HG03135 (cell line): ENCODE data around the gene TAF11.
"Not testable (repeated sequence)": the region's sequence is repeated elsewhere in the genome, so short reads cannot be mapped to it uniquely, and the experiment has no call there.

Source experiments
- ATAC-seq: cut with Tn5 transposase; IDR thresholded peaks from one replicate; pipeline ENCODE4 v1.9.1; 2021; ENCODE audit warnings: mild to moderate bottlenecking, moderate library complexity; ENCODE audit not compliant: unreplicated experiment

Gene TAF11

DNA sequence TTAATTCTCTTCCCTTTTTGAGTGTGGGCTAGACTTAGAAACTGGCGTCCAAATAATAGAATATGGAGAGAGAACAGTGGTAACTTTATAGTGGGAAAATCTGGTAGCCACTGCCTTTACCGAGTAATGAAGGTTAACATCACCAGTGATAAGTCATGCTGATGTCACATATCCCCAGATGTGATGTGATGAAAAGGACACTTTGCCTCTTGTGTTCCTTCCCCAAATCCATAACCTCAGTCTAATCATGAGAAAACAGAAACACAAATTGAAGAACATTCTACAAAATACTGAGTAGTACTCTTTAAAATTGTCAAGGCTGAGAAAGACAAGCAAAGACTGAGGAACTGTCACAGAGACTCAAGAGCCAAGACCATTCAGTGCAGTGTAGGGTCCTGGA lies 19.0 kb upstream of the TAF11 start:
- no peak for ATAC-seq

GRCh38 chr6:34904990-34905613 lies 17.3 kb upstream of the TAF11 start:
- no peak for ATAC-seq

DNA sequence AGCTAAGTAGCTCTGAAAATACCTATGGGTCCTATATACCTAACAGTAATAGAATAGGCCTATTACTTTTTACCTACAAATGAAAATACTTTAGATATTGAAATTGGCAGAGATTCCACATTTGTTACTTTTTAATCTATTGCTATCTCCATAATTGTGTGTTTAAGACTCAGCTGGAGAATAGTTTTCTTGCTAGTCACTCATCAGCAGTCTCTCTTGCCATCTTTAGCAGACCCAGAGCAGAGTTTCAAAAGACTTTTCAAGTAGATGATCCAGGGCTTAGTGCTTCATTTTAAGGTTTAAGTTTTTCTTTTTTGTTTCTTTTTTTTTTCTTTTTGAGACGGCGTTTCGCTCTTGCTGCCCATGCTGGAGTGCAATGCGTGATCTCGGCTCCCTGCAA lies 14.1 kb upstream of the TAF11 start:
- no peak for ATAC-seq

- ATAC-seq, result no peak
Measured at GRCh38 chr6:34900321-34901031, 12.6 kb upstream of the TAF11 start.

DNA sequence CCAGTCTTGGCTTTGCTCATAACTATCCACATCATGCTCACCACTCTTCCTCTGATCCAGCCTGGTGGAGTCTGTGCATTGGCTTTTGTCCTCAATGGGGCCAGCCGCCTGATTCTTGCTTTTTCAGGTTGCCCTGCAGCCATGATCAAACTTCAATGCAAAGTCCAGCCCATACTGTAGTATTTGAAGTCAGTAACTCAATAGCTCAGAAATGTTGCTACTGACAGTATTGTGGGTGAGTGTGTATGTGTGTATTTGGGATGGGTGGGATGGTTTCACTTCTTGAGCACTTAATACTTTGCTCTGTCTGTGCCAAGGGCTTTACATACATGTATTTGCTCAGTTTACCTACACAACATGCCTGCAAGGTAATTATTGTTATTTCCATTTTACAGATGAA lies 11.9 kb upstream of the TAF11 start:
- not testable (repeated sequence) for ATAC-seq

GRCh38 chr6:34897716-34898115 lies 9.9 kb upstream of the TAF11 start:
- no peak for ATAC-seq

GRCh38 chr6:34897130-34897529 lies 9.3 kb upstream of the TAF11 start:
- ATAC-seq, result no peak

GRCh38 chr6:34894693-34895092 lies 6.9 kb upstream of the TAF11 start:
- no peak for ATAC-seq

- ATAC-seq, result no peak
Measured at GRCh38 chr6:34891296-34891695, 3.5 kb upstream of the TAF11 start.

DNA sequence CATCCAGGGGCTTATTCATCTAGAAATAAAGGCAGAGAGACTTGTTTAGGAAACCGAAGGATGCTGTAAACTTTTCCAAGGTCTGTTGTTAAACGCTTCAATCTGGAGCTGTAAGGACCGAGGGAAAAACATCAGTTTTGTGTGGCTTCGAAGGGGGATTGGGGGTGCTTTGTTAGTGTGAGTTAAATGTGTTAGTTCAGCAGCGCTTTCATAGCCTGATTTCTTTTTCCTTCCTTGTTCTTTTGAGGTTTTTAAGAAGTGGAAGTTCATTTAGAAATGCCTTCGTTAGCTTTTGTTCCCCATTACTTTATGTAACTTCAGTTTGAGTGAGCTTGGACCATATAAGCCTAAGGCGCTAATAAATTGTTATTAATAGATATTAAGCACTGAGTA lies 2.7 kb upstream of the TAF11 start:
- ATAC-seq, result no peak

- ATAC-seq, result no peak
Measured at GRCh38 chr6:34888874-34889555, 1.2 kb upstream of the TAF11 start, which contains the start of gene ANKS1A. ANKS1A (plus strand) TSS chr6:34889255; CDS start chr6:34889403, 148 bp downstream.

- ATAC-seq, result no peak
Measured at GRCh38 chr6:34888514-34888856, 643 bp upstream of the TAF11 start.

DNA sequence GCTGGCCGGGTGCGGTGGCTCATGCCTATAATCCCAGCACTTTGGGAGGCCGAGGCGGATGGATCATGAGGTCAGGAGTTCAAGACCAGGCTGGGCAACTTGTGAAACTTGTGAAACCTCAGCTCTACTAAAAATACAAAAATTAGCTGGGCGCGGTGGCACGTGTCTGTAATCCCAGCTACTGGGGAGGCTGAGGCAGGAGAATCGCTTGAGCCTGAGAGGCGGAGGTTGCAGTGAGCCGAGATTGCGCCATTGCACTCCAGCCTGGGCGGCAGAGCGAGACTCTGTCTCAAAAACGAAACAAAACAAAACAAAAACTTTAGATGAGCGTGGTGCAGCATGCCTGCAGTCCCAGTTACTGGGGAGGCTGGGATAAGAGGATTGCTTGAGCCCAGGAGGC lies 2.0 kb downstream of the TAF11 start:
- not testable (repeated sequence) for ATAC-seq

GRCh38 chr6:34884996-34885395 lies 2.8 kb downstream of the TAF11 start:
- no peak for ATAC-seq

- not testable (repeated sequence) for ATAC-seq
Measured at GRCh38 chr6:34884073-34884472, 3.8 kb downstream of the TAF11 start.

GRCh38 chr6:34877869-34878485 lies 9.9 kb downstream of the TAF11 start:
- no peak for ATAC-seq

DNA sequence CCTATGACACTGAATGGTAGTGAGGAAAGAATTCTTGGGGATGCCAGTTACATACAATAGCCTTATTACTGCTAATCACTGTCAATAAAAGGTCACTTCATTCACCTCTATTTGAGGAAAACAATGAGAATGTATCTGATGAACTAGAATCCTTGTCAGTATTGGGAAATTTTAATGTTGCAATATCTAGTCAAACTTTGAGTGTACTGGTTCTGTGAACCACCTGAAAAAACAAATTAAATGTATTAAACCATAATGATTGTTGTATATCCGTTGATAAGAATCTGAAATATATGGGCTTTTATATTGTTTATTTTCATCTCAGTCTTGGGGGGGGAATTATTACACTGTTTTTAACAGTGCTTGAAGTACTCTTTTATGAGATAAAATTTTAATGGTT lies 10.6 kb downstream of the TAF11 start:
- ATAC-seq, result no peak

- no peak for ATAC-seq
Measured at GRCh38 chr6:34876472-34876871, 11.4 kb downstream of the TAF11 start.

- no peak for ATAC-seq
Measured at GRCh38 chr6:34875292-34876213, 12.3 kb downstream of the TAF11 start.

DNA sequence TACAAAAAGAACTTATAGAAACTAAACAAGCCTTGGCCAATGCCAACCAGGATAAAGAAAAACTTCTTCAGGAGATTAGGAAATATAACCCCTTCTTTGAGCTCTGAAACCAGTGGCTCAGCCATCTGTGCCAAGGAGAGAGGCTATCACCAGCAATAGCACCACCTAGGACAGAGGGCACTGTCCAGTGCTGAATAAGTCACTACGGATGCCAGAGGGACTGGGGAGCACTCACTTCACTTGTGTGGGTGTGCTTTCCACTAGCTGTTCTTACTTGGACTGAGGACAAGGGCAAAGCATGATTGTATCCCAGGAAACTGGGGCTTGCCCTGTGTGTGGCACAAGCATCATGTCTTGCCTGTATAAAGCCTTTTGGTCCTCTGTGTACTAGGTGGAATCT lies 15.5 kb downstream of the TAF11 start:
- no peak for ATAC-seq

DNA sequence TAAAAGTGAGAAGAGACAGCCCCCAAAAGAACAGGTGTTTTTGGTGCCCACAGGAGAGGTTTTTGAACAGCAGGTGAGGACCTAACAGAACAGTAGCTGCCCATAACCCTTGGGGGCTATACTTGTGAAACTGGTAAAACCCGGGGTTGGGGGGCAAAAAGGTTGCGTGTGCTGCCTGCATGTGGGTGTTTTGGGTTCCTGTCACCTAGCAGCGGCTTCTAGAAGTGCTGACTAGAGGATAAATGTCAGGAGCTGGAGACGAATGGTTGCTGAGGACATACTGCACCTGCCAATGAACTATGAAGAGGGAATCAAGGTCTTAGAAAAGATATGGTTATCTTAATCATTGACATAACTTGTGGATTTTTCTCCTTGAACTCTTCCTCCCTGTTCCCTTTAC lies 16.0 kb downstream of the TAF11 start:
- no peak for ATAC-seq
